Camera-type eye (tissue), 1 donor: ENCODE data around the gene FOXL2NB. TPM values are rescaled to one million over a fixed set of nuclear protein-coding genes. Genes with fewer than 3 reads are reported as not detected.

Experiments used
- total RNA-seq: library from RNA; depleted of rRNA; stranded (reverse); fragments of >200 nt; gene quantifications from one replicate; pipeline ENCODE4 v1.2.3, GENCODE V29; 2014

Gene FOXL2NB
- total RNA-seq: 7.9 TPM

GRCh38 chr3:138946663-138947494, at the start of gene FOXL2NB, which contains the start of gene FOXL2:
FOXL2NB (plus strand) TSS chr3:138947217; CDS start chr3:138947365, 148 bp downstream.
FOXL2 (minus strand) TSS chr3:138947137; CDS start chr3:138946722, 415 bp downstream.

Other genes with a start within 250 kb of the FOXL2NB start
- gene PIK3CB, start 112.3 kb upstream of the FOXL2NB start, total RNA-seq: 39.1 TPM
- 6.7 TPM for gene FOXL2, start 80 bp upstream of the FOXL2NB start, total RNA-seq
- gene PRR23A, start 59.1 kb downstream of the FOXL2NB start, total RNA-seq: not detected
- not detected for gene PRR23B, start 73.7 kb downstream of the FOXL2NB start, total RNA-seq
- not detected for gene PRR23C, start 97.7 kb downstream of the FOXL2NB start, total RNA-seq